ENCODE measurements around the gene ABCC9.
"Not testable (repeated sequence)": the region's sequence is repeated elsewhere in the genome, so short reads cannot be mapped to it uniquely, and the experiment has no call there.

GRCh38 chr12:21794807-21795595, 146.2 kb downstream of the ABCC9 start:
- not testable (repeated sequence) for TF ChIP-seq POLR2A, CTCF (IDR thresholded peaks at IDR 0.05)
